GM19193 (cell line): ENCODE results near the gene GALNT4.

ENCODE experiments used
- POLR2A ChIP-seq: IDR thresholded peaks from 4 replicates; pipeline ENCODE4 v1.6.1; 2011; ENCODE audit not compliant: insufficient read depth, insufficient read length; ENCODE audit errors: extremely low read depth

GALNT4 gene

DNA sequence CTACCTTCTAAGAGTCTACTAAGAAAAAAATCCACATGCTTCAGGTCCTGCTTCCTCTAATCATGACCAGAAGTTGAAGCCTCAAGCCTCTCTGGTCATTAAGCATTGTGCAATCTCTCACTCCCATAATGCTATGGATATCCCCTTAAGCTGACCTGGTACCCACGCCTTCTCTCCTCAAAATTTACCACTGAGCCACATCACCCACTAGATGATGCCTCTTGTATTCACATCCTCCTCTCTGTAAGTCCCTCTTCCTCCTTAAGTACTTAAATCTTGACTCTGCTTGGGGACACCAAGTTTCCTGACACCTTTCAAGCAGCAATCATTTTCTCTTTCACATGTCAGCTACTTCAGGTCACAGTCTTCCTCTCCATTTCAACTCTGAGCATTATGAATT is 9.8 kb downstream of the GALNT4 start:
- TF ChIP-seq POLR2A = no peak

DNA sequence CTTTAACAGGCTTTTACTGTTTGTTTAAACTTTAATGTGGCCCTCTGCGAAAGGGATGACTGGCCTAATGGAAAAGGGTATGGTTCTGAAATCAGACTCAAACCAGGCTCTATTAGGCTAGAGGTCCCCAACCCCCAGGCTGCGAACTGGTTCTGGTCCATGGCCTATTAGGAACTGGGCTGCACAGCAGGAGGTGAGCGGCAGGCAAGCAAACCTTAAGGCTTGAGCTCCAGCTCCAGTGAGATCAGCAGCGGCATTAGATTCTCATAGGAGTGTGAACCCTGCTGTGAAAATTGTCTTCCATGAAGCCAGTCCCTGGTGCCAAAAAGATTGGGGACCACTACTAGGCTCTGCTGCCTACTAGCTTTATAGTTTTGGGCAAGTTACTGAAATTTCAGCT is 11.1 kb downstream of the GALNT4 start:
- no peak for TF ChIP-seq POLR2A

DNA sequence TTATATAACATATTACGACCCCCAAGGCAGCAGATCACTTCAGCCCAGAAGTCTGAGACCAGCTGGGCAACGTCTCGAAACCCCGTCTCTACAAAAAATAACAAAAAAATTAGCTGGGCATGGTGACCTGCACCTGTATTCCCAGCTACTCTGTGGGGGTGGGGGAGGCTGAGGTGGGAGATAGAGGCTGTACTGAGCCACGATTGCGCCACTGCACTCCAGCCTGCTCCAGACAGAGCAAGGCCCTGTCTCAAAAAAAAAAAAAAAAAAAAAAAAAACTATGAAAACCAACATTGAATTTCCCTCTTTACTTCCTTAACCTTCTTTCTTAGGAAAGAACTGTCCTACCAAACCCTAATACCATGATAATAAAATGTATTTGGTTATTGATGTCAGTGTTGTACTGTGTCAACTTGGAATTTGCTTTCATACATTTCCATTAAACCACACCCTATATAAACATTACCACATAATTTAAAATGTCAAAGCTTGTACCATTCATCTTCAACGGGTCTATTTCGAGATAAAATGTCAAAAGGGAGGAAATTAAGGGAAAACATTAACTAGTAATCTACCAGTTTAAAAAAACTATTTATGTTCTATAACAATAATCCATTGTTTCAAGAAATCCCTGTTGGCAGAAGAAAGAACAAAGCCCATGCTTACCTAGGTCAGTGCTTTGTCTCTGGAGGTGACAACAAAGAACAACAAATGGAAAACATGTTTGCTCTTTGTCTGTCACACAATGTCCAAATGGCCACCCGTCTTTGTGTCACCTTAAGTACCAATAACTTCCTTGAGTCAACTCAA is 17.4 kb downstream of the GALNT4 start:
- TF ChIP-seq POLR2A = no peak

DNA sequence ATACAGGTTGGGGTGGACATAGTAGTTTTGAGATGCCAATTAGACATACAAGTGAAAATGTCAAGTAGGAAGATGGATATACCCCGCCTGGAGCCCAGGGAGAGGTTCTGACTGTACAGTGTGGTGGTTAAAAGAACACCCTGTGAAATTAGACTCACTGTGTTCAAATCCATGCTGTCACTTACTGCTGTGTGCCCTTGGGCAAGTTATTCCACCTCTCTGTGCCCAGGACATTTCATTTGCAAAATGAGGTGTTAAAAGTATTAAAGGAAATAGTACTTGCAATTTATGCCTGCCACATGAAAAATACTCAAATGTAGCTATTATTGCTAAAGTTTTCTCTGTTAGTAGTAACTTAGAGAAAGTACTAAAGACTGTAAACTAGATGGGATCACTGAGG is 18.5 kb downstream of the GALNT4 start:
- no peak for TF ChIP-seq POLR2A

DNA sequence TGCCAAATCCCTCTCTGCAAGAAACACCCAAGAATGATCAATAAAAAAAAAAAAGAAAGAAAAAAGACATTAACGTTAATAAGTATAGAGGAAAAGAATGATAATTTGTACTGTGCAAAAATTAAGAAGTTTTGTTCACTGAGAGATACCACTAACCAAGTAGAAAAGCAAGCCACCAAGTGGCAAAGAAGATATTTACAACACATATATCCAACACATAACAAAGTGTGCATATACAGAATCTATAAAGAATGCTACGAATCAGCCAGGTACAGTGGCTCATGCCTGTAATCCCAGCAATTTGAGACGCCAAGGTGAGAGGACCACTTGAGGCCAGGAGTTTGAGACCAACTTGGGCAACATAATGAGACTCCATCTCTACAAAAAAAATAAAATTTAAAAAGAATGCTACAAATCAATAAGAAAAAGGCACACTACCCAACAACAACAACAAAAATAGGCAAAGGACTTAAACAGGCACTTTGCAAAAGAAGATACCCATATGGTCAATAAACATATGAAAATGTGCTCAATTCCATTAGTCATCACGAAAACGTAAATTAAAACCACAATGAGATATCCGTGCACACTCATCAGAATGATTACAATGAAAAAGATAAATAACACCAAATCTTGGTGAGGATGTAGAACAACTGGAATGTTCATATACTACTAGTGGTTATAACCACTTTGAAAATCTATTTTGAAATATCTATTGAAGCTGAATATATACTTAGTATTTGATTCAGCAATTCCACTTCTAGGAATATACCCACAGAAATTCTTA is 19.8 kb downstream of the GALNT4 start:
- no peak for TF ChIP-seq POLR2A

DNA sequence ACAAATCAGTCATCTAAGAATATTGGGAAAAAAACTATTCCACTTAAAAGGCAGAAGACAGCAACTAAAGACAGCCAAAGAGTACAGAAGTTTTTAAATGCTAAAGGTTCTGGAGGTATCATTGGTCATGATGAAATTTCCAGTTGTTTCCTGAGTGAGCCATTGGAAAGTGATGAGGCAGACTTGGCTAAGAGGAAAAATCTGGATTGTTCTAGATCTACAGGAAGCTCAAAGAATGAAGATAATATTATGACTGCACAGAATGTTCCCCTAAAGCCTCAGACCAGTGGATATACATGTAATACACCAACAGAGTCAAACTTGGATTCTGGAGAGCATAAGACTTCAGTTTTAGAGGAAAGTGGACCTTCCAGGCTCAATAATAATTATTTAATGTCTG is 22.8 kb downstream of the GALNT4 start:
- no peak for TF ChIP-seq POLR2A

DNA sequence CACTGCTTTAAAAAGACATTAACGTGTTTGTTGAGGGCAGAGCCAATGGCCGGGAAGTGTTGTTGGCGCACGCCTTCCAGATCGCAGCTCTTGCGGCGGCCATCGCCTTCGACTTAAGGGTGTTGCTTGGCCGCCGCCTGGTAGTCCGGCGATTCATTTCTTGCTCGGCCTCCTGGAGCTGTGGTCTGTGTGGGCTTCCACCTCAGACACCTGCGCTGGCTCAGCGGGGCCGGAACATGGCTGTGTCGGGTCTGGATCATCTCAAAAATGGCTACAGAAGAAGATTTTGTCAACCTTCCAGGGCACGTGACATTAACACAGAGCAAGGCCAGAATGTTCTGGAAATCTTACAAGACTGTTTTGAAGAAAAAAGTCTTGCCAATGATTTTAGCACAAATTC is 24.7 kb downstream of the GALNT4 start:
- TF ChIP-seq POLR2A = no peak

DNA sequence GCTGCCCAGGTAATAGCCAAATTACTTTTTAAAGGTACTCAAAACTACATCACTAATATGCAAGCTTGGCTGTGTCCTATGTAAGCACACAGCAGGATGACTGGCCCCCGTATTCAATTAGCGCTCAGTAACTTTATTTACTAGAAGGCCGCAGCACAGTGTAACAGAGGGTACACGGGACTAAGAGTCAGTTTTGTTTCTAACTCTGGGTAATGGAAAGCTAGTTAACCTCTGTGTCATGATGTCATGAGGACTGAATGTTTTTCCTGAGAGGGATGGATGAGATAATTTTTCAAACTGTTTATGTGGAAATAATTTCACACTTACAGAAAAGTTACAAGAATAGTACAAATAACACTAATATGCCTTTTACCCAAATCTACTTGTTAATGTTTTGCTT is 27.1 kb downstream of the GALNT4 start:
- no peak for TF ChIP-seq POLR2A

DNA sequence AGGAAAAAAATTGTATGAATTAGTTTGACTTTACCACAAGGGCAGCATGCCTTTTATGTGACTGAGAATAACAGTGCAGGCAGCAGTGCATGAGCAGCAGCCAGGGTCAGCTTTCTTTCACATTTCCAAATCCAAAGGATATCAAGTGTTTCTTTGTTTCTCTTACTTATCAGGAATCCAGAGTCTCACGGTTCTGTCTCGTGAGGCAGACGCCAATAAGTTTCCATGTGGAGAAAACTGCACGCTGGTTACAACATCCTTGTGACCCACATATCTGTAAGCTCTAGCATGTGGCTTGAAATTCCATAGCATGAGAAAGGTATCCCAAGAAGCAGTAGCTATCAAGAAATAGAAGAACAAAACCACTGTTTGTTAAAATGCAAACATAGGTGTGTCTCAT is 27.6 kb downstream of the GALNT4 start:
- no peak for TF ChIP-seq POLR2A

DNA sequence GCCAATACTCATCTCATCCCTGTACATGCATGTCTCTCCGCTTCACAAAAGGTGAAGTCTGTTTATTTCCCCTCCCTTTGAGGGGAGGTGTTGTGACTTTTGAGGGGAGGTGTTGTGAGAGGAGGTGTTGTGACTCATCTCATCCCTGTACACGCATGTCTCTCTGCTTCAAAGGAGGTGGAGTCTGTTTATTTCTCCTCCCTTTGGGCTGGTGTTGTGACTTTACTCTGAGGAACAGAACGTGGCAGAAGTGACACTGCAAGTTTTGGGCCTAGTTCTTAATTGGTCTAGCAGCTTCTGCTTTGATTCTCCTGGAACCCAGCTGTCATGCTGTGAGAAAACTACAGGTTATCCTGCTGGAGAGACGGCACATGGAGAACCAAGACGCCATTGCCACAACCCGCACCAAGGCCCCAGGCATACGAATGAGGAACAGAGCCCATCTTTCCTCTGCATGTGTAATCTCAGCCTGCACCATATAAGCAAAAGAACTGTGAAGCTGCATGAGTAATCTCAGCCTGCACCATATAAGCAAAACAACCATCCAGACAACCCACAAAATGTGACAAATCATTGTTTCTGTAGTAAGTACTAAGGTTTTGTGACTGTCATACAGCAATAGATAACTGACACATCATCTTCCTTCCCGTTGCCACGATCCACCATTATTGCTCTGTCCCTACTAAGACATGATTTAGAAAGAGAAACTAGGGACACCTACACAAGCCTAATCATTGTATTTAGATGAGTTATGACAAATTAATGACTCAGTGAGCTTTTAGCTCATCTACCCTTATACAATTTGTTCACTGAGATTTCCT is 30.0 kb downstream of the GALNT4 start:
- TF ChIP-seq POLR2A = no peak

DNA sequence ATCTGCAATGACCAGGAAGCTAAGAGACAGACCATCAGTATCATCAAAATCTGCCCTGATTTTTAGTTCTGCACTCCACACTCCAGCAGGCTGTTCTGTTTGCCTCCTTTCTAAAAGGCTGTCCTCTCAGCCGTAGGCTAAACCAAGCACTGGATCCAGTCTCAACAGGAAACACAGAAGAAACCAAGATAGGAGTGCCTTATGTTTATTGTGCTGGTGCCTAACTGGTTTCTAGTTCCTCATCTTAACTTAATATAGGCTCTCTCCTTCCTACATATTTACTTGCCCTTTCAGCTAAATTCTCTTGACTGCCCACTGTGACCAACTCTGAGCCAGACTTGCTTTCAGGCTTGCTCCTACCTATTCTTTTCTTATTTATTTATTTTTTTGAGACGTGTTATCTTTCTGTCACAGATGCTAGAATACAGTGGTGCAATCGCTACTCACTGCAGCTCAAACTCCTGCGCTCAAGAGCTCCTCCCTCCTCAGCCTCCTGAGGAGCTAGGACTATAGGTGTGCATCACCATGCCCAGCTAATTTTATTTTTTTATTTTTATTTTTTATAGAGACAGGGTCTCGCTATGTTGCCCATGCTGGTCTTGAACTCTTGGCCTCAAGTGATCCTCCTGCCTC is 30.8 kb downstream of the GALNT4 start:
- TF ChIP-seq POLR2A = no peak

DNA sequence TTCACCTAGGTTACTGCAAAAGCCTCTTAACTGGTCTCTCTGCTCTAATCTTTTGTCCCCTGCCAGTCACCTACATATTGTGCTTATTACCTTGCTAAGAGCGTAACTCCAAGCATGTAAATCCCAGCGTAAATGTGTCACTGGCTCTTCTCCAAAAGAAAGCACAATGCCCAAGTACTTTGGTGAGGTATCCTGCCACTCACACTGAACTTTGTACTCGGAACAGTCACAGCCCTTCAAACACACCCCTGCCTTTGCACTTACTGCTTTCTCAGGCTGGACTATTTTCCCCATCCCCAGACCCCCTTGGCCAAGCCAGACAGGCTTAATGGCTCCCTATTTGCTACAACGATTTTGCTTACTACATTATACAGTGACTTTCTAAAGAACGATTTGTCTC is 31.7 kb downstream of the GALNT4 start:
- TF ChIP-seq POLR2A = no peak

DNA sequence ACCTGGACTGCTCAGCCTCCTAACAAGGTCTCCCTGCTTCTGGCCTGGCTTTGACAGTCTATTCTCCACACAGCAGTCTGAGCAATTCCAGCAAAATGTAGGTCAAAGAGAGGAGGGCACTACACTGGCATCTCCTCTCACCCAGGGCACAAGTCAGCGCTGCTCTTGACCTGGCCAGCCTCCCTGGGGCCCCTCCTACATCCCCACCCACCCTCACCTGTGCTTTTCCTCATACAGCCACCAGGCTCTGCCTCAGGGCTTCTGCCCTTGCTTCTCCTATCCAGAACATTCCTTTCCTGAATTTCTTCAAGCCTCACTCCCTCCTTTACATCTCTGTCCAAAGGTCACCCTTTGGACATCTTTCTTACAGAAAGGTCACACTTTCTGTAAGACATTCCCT is 33.7 kb downstream of the GALNT4 start:
- no peak for TF ChIP-seq POLR2A

DNA sequence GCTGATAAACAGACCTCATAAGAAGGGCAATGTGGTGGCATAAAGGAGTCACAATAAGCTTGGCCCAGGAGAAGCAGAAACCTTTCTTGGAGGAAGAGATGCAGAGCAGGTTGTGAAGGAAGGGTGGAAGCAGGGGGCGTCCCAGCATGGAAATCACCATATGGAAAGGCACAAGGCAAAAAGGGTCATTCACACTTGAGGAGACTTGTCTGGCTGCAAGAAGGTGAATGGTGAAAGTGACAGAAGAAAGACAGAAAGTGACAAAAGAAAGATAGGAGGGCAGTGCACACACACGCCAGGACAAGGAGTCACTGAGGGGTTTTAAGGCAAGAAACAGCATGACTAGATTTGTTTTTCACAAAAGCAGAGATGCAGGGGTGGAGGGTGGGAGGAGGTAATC is 38.3 kb downstream of the GALNT4 start:
- TF ChIP-seq POLR2A = no peak

DNA sequence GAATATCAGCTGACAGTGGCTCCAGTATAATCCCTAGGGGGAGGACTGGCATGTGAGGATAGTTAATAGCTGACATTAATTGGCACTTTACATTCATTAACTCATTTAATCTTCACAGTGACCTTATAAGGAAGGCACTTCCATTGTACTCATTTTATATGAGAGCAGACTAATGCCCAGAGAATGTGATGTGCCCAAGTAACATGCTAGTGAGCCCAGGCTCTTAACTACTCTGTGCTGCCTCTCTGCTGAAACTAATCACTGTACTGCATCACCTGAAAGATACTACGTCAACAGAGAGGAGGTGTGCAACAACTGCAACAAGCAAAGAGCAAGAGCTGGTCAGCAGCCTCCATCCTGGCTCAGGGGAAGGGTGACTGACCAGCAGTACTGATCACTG is 40.1 kb downstream of the GALNT4 start:
- no peak for TF ChIP-seq POLR2A
